ENCODE data around the gene KCNJ5.
"Not testable (repeated sequence)": the region's sequence is repeated elsewhere in the genome, so short reads cannot be mapped to it uniquely, and the experiment has no call there.

The KCNJ5 gene

GRCh38 chr11:128915149-128915521 is 24.0 kb downstream of the KCNJ5 start:
- DNase-seq: no peak

GRCh38 chr11:128916037-128916572 is 24.9 kb downstream of the KCNJ5 start:
- DNase-seq: no peak

GRCh38 chr11:128916681-128917080 is 25.5 kb downstream of the KCNJ5 start:
- no peak for DNase-seq

GRCh38 chr11:128917144-128917724 is 26.1 kb downstream of the KCNJ5 start:
- no peak for DNase-seq

GRCh38 chr11:128919216-128919615 is 28.1 kb downstream of the KCNJ5 start:
- DNase-seq: no peak

GRCh38 chr11:128919635-128920034 is 28.5 kb downstream of the KCNJ5 start:
- not testable (repeated sequence) for DNase-seq

- DNase-seq: no peak
These were observed 29.5 kb downstream of the KCNJ5 start for GRCh38 chr11:128920666-128921065.

GRCh38 chr11:128921793-128922192 is 30.6 kb downstream of the KCNJ5 start:
- no peak for DNase-seq

GRCh38 chr11:128924104-128924503 is 32.9 kb downstream of the KCNJ5 start:
- no peak for DNase-seq

- no peak for DNase-seq
These were observed 33.5 kb downstream of the KCNJ5 start for GRCh38 chr11:128924510-128925249.

GRCh38 chr11:128925250-128925600 is 34.1 kb downstream of the KCNJ5 start:
- DNase-seq: no peak

GRCh38 chr11:128926000-128926399 is 34.8 kb downstream of the KCNJ5 start:
- DNase-seq: no peak

GRCh38 chr11:128926437-128927107 is 35.4 kb downstream of the KCNJ5 start:
- DNase-seq: no peak

- DNase-seq: no peak
These were observed 35.9 kb downstream of the KCNJ5 start for GRCh38 chr11:128927108-128927461.

- DNase-seq: no peak
These were observed 36.7 kb downstream of the KCNJ5 start for GRCh38 chr11:128927683-128928336.

GRCh38 chr11:128928400-128928799 is 37.2 kb downstream of the KCNJ5 start:
- DNase-seq: no peak

GRCh38 chr11:128929468-128929867 is 38.3 kb downstream of the KCNJ5 start:
- DNase-seq: no peak

- DNase-seq: no peak
These were observed 38.8 kb downstream of the KCNJ5 start for GRCh38 chr11:128929991-128930390.

GRCh38 chr11:128931066-128931465 is 39.9 kb downstream of the KCNJ5 start:
- DNase-seq: no peak

- no peak for DNase-seq
These were observed 40.5 kb downstream of the KCNJ5 start for GRCh38 chr11:128931668-128932067.

GRCh38 chr11:128933481-128934178 is 42.5 kb downstream of the KCNJ5 start:
- no peak for DNase-seq

GRCh38 chr11:128934351-128934750 is 43.2 kb downstream of the KCNJ5 start:
- no peak for DNase-seq

GRCh38 chr11:128934926-128935325 is 43.8 kb downstream of the KCNJ5 start:
- no peak for DNase-seq
